H1 (cell line): ENCODE results near the gene VEPH1. TPM values are rescaled to one million over a fixed set of nuclear protein-coding genes. Genes with fewer than 3 reads are reported as not detected.

Experiments
- CTCF ChIA-PET: fragments of 300-600 bp; sonication (Branson Sonifier 250); formaldehyde crosslinking; loops from one replicate; lab custom pipeline; 2021; ENCODE audit not compliant: partially characterized antibody; lab: Charles Lee
- POLR2A ChIA-PET: fragments of 300-600 bp; sonication (Branson Sonifier 250); formaldehyde crosslinking; loops from one replicate; lab custom pipeline; 2021; ENCODE audit warnings: inconsistent platforms; ENCODE audit not compliant: partially characterized antibody; lab: Charles Lee
- DNase-seq, 2 experiments: peaks; one replicate each; pipeline versions ENCODE4 v3.0.0 to v3.0.0-alpha.2; 2010 to 2022; ENCODE audit warnings: low spot score in 2 of 2, low read depth in 1 of 2, mixed read lengths in 1 of 2
- FAIRE-seq: peaks from 2 replicates; lab custom pipeline; 2011; peaks lifted over from hg19 to GRCh38; lab: Jason Lieb, UNC
- H2AFZ ChIP-seq: 2 replicates; pipeline ENCODE4 v1.8.1; 2012; ENCODE audit warnings: low read length, inconsistent platforms
- H2AK5ac ChIP-seq: 2 replicates; pipeline ENCODE4 v1.6.1; 2013; ENCODE audit warnings: low read depth, low read length
- H2BK120ac ChIP-seq: replicated peaks from 2 replicates; pipeline ENCODE3; 2013; ENCODE audit warnings: low read depth, low read length, inconsistent platforms
- H2BK12ac ChIP-seq: 2 replicates; pipeline ENCODE4 v1.6.1; 2013; ENCODE audit warnings: low read depth, low read length
- H2BK15ac ChIP-seq: 2 replicates; pipeline ENCODE4 v1.6.1; 2013; ENCODE audit warnings: low read length
- H2BK20ac ChIP-seq: 2 replicates; pipeline ENCODE4 v1.6.1; 2013; ENCODE audit warnings: low read length
- H2BK5ac ChIP-seq: 2 replicates; pipeline ENCODE4 v1.6.1; 2013; ENCODE audit warnings: low read depth, low read length
- H3K14ac ChIP-seq: 2 replicates; pipeline ENCODE4 v1.6.1; 2013; ENCODE audit warnings: inconsistent platforms; ENCODE audit not compliant: insufficient read length
- H3K18ac ChIP-seq: 2 replicates; pipeline ENCODE4 v1.6.1; 2013; ENCODE audit warnings: low read length; ENCODE audit errors: extremely low read depth
- H3K23ac ChIP-seq: 2 replicates; pipeline ENCODE4 v1.6.1; 2013; ENCODE audit warnings: inconsistent platforms; ENCODE audit not compliant: insufficient read length
- H3K23me2 ChIP-seq: 2 replicates; pipeline ENCODE4 v1.6.1; 2013; ENCODE audit warnings: low read depth, low read length
- H3K27ac ChIP-seq: 2 replicates; pipeline ENCODE4 v1.6.1; 2011; ENCODE audit warnings: low read depth, low read length, inconsistent platforms
- H3K27me3 ChIP-seq, 4 experiments: replicated peaks in 1 of 4; 1 replicate in 1 of 4; 2 replicates in 3 of 4; pipeline versions ENCODE4 v1.6.1 to v1.8.1; 2011 to 2013; ENCODE audit warnings: low read length in 3 of 4, mild to moderate bottlenecking in 3 of 4, inconsistent platforms in 2 of 4, mixed read lengths in 2 of 4, moderate library complexity in 1 of 4; ENCODE audit not compliant: control insufficient read depth in 3 of 4, insufficient read depth in 3 of 4; ENCODE audit errors: extremely low read depth in 1 of 4
- H3K36me3 ChIP-seq, 4 experiments: 2 replicates each; pipeline versions ENCODE4 v1.6.1 to v1.8.1; 2011 to 2013; ENCODE audit warnings: mild to moderate bottlenecking in 4 of 4, low read length in 3 of 4, moderate library complexity in 2 of 4, control low read depth in 1 of 4, inconsistent platforms in 1 of 4; ENCODE audit not compliant: insufficient read depth in 4 of 4, control insufficient read depth in 2 of 4
- H3K4ac ChIP-seq: replicated peaks from 2 replicates; pipeline ENCODE3; 2013; ENCODE audit warnings: low read length, low read depth, mixed read lengths, inconsistent platforms; ENCODE audit not compliant: insufficient read length
- H3K4me1 ChIP-seq, 4 experiments: replicated peaks in 1 of 4; 1 replicate in 1 of 4; 2 replicates in 3 of 4; pipeline versions ENCODE4 v1.6.1 to v1.8.1; 2011 to 2013; ENCODE audit warnings: low read length in 3 of 4, inconsistent platforms in 2 of 4, mixed read lengths in 1 of 4; ENCODE audit not compliant: insufficient read depth in 4 of 4, control insufficient read depth in 3 of 4
- H3K4me2 ChIP-seq, 2 experiments: 2 replicates each; pipeline versions ENCODE4 v1.6.1 to v1.8.1; 2011 to 2013; ENCODE audit warnings: low read depth in 2 of 2, low read length in 2 of 2, control low read depth in 1 of 2, inconsistent platforms in 1 of 2, mild to moderate bottlenecking in 1 of 2; ENCODE audit not compliant: insufficient read depth in 1 of 2
- H3K4me3 ChIP-seq, 4 experiments: fragments of 200-600, 300-600 bp in 1 of 4; sonication (generic), shearing (Covaris generic), sonication (Bioruptor Twin) in 1 of 4; 2 replicates each; pipeline versions ENCODE4 v1.5.1 to v1.8.1; 2011 to 2016; ENCODE audit warnings: low read length in 4 of 4, low read depth in 3 of 4, control low read depth in 2 of 4, inconsistent platforms in 2 of 4, mild to moderate bottlenecking in 2 of 4, mixed read lengths in 1 of 4, moderate library complexity in 1 of 4; ENCODE audit not compliant: insufficient read depth in 2 of 4; ENCODE audit errors: extremely low read depth in 1 of 4
- H3K56ac ChIP-seq: replicated peaks from 2 replicates; pipeline ENCODE3; 2013; ENCODE audit warnings: low read depth, mild to moderate bottlenecking, mixed read lengths, low read length, inconsistent platforms; ENCODE audit not compliant: insufficient read length
- H3K79me1 ChIP-seq: 2 replicates; pipeline ENCODE4 v1.6.1; 2013; ENCODE audit warnings: low read depth, low read length, control low read depth
- H3K79me2 ChIP-seq, 2 experiments: 2 replicates each; pipeline versions ENCODE4 v1.6.1 to v1.8.1; 2012 to 2013; ENCODE audit warnings: low read length in 2 of 2, mild to moderate bottlenecking in 2 of 2, inconsistent platforms in 1 of 2; ENCODE audit not compliant: insufficient read depth in 2 of 2, control insufficient read depth in 1 of 2
- H3K9ac ChIP-seq, 4 experiments: replicated peaks in 1 of 4; 1 replicate in 1 of 4; 2 replicates in 3 of 4; pipeline versions ENCODE4 v1.6.1 to v1.8.1; 2011 to 2013; ENCODE audit warnings: low read depth in 3 of 4, low read length in 3 of 4, control low read depth in 2 of 4, mild to moderate bottlenecking in 2 of 4, moderate library complexity in 2 of 4, inconsistent platforms in 1 of 4; ENCODE audit errors: extremely low read depth in 1 of 4
- H3K9me3 ChIP-seq, 2 experiments: 2 replicates each; pipeline versions ENCODE4 v1.6.1 to v1.8.1; 2012 to 2013; ENCODE audit warnings: mild to moderate bottlenecking in 2 of 2, moderate library complexity in 2 of 2, control low read depth in 1 of 2, inconsistent platforms in 1 of 2, low read depth in 1 of 2, low read length in 1 of 2, mixed read lengths in 1 of 2; ENCODE audit not compliant: insufficient read depth in 2 of 2
- H4K20me1 ChIP-seq, 2 experiments: replicated peaks in 1 of 2; 2 replicates each; pipeline versions ENCODE3 to v1.8.1; 2011 to 2013; ENCODE audit warnings: inconsistent platforms in 2 of 2, low read length in 2 of 2, mild to moderate bottlenecking in 1 of 2; ENCODE audit not compliant: insufficient read depth in 2 of 2, control insufficient read depth in 1 of 2
- H4K5ac ChIP-seq: 2 replicates; pipeline ENCODE4 v1.6.1; 2013; ENCODE audit warnings: low read length, low read depth, mixed read lengths, inconsistent platforms; ENCODE audit not compliant: insufficient read length
- H4K8ac ChIP-seq: 2 replicates; pipeline ENCODE4 v1.8.0; 2013; ENCODE audit warnings: mild to moderate bottlenecking, moderate library complexity, low read length, inconsistent platforms; ENCODE audit not compliant: insufficient read depth; ENCODE audit errors: extremely low read depth
- H4K91ac ChIP-seq: replicated peaks from 2 replicates; pipeline ENCODE3; 2013; ENCODE audit warnings: low read length, mixed read lengths, inconsistent platforms; ENCODE audit not compliant: insufficient read length
- BCL11A ChIP-seq, 2 experiments: IDR thresholded peaks; one replicate each; pipeline ENCODE4 v1.6.1; 2011; ENCODE audit warnings: low read depth in 2 of 2, low read length in 2 of 2, mild to moderate bottlenecking in 2 of 2
- JUN ChIP-seq: IDR thresholded peaks from 2 replicates; pipeline ENCODE4 v1.6.1; 2011; ENCODE audit warnings: low read depth, mild to moderate bottlenecking, improper control_type of control experiment, low read length
- WGBS, 2 experiments: shearing (Covaris generic) in 1 of 2; methylation state at CpG; one replicate each; pipeline versions ENCODE4 v1.1.6 to v1.1.7; 2013 to 2015; ENCODE audit warnings: low lambda C conversion rate in 2 of 2, mixed read lengths in 2 of 2, inconsistent platforms in 1 of 2, low coverage in 1 of 2, missing lambda C conversion rate in 1 of 2; ENCODE audit not compliant: insufficient replicate concordance in 2 of 2, insufficient coverage in 1 of 2, insufficient read length in 1 of 2; ENCODE audit errors: extremely low coverage in 1 of 2, missing lambda C conversion rate in 1 of 2; 5-methylcytosine and 5-hydroxymethylcytosine counted together
- long read RNA-seq, 2 experiments: library from RNA in 1 of 2; library from capped mRNA in 1 of 2; stranded (forward); transcript quantifications; one replicate each; pipeline ENCODE4 v2.0.0, GENCODE V29; 2021; ENCODE audit warnings: inconsistent platforms in 1 of 2
- polyA minus RNA-seq, 3 experiments: library from RNA; depleted of rRNA, polyadenylated mRNA; stranded (reverse); fragments of >200 nt; gene quantifications; 1 replicate in 2 of 3; 2 replicates in 1 of 3; pipeline ENCODE4 v1.2.3, GENCODE V29; 2011
- polyA plus RNA-seq, 7 experiments: library from polyadenylated mRNA; depleted of rRNA in 3 of 7; stranded (reverse) in 5 of 7; unstranded in 2 of 7; fragments of >200 nt in 5 of 7; fragments of 200-250 nt in 2 of 7; gene quantifications; 1 replicate in 5 of 7; 2 replicates in 1 of 7; 4 replicates in 1 of 7; pipeline versions ENCODE4 v1.2.1 to v1.2.3, GENCODE V29; 2011 to 2013; ENCODE audit warnings: missing spikeins in 2 of 7, mixed read lengths in 2 of 7
- total RNA-seq: library from RNA; stranded (reverse); fragmentation: NEBNext Ultra II Directional; extraction: Animal tissue kit (Norgen Biotek cat#: 25700); gene quantifications from 2 replicates; pipeline ENCODE4 v1.2.1, GENCODE V29; 2021
- TF ChIP-seq, protein P1 (sequence below), 3 experiments: IDR thresholded peaks; 1 replicate in 2 of 3; 2 replicates in 1 of 3; pipeline versions ENCODE4 v1.5.1 to v1.6.1; 2011; ENCODE audit warnings: low read length in 3 of 3, mild to moderate bottlenecking in 3 of 3, inconsistent platforms in 2 of 3, low read depth in 1 of 3, moderate library complexity in 1 of 3; ENCODE audit not compliant: insufficient read depth in 1 of 3; ENCODE audit errors: control extremely low read depth in 1 of 3

VEPH1 gene
- total RNA-seq (10.9 and 18.3 TPM in 2 replicates), polyA plus RNA-seq (2011; rRNA removed) (9.1 and 12.0 TPM in 2 replicates), polyA minus RNA-seq (2011; rRNA and poly(A)+ RNA removed) (37.7 and 49.4 TPM in 2 replicates)
- polyA plus RNA-seq (2011; cell fraction: cytosol; rRNA removed): 13.6 TPM
- polyA plus RNA-seq (2011; cell fraction: nucleus; rRNA removed): 15.2 TPM
- polyA plus RNA-seq (2012, experiment 1 of 2): 8.2 to 15.0 TPM (median 9.6 TPM) in 4 replicates
- polyA plus RNA-seq (2012, experiment 2 of 2): 1.9 TPM
- 13.2 TPM for polyA plus RNA-seq (2013, experiment 1 of 2)
- polyA plus RNA-seq (2013, experiment 2 of 2): 10.8 TPM
- 7.2 TPM for polyA minus RNA-seq (2011; cell fraction: cytosol; rRNA and poly(A)+ RNA removed)
- 71.9 TPM for polyA minus RNA-seq (2011; cell fraction: nucleus; rRNA and poly(A)+ RNA removed)
- long read RNA-seq, experiment 1, partial matches to known transcripts: 1 of 7 reads
- long read RNA-seq, experiment 1, other reads (novel, unspliced or antisense): 6 of 7 reads
- long read RNA-seq, experiment 2, partial matches to known transcripts: 10 of 15 reads
- long read RNA-seq, experiment 2, other reads (novel, unspliced or antisense): 5 of 15 reads

DNA sequence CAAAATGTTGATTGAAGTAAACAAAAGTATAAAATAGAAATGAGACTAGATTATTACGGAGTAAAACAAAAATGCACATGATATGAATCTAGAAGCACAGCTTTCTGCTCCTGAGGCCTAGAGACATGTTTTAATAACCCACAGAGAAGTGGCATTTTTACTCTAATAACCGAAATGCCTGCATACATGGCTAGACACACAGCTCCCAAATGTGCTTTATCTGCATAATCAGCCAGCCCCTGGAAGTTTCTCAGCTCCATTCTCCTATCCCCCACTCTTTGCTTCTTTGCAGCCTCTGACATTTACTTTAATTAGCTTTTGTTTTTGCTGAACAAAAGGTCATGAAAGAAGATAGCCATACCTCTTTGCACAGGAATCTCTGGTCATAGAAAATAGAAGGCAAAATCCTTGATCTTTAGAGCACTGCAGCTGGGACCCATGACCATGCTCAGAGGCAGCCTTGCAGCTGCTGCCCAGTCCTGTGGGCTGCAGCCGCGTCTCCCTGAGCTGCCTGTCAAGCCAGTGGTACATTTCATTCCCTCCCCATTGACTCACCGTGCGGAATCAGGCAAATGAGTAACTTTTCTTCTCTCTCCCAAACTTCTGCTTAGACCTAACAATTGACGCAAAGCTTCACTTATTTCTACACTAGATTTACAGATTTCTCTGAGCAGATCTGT lies at the start of gene VEPH1:
VEPH1 (minus strand) TSS at position 501 of the 680 bp plus-strand sequence. CDS start 8,067 bp downstream, outside the sequence.
- H3K79me2 ChIP-seq: peaks cover 0 to 4% of the 10 kb centered on the region in 2 experiments; a peak in 1 of 4 replicates
- H3K9ac ChIP-seq: no peak within 1 kb of the TSS
- H3K23me2 ChIP-seq: peaks cover 3% of the 10 kb centered on the region; the same call in 1 of the 2 replicates
- H4K91ac ChIP-seq: no peak within 1 kb of the TSS
- H2BK15ac ChIP-seq: no peak within 1 kb of the TSS
- H2BK20ac ChIP-seq: no peak within 1 kb of the TSS
- peak within 1 kb of the TSS; percentile 27; the same call in 1 of the 2 replicates for H2AFZ ChIP-seq
- H3K56ac ChIP-seq: no peak within 1 kb of the TSS
- no peak within 1 kb of the TSS for H3K27ac ChIP-seq
- no peak within 1 kb of the TSS for H3K18ac ChIP-seq
- no peak within 1 kb of the TSS for H3K4ac ChIP-seq
- ChIA-PET CTCF (no interaction called here), POLR2A (interaction anchor here (1.3 kb wide), 1 partner anchor 65 kb away, joined by 3 read pairs; no protein-coding TSS in a partner anchor)
- DNase-seq: no peak
- H4K20me1 ChIP-seq: no peaks in the 10 kb centered on the region
- no peak within 1 kb of the TSS for H2AK5ac ChIP-seq
- no peak within 1 kb of the TSS for H3K14ac ChIP-seq
- no peak within 1 kb of the TSS for H2BK120ac ChIP-seq
- H2BK5ac ChIP-seq: no peak within 1 kb of the TSS
- no peak within 1 kb of the TSS for H3K4me2 ChIP-seq
- TF ChIP-seq, protein P1, sequence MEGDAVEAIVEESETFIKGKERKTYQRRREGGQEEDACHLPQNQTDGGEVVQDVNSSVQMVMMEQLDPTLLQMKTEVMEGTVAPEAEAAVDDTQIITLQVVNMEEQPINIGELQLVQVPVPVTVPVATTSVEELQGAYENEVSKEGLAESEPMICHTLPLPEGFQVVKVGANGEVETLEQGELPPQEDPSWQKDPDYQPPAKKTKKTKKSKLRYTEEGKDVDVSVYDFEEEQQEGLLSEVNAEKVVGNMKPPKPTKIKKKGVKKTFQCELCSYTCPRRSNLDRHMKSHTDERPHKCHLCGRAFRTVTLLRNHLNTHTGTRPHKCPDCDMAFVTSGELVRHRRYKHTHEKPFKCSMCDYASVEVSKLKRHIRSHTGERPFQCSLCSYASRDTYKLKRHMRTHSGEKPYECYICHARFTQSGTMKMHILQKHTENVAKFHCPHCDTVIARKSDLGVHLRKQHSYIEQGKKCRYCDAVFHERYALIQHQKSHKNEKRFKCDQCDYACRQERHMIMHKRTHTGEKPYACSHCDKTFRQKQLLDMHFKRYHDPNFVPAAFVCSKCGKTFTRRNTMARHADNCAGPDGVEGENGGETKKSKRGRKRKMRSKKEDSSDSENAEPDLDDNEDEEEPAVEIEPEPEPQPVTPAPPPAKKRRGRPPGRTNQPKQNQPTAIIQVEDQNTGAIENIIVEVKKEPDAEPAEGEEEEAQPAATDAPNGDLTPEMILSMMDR (IDR thresholded peaks at IDR 0.05; ENCODE audit: control extremely low read depth in 1 of 3, insufficient read depth in 1 of 3, low read depth in 1 of 3, low read length in 3 of 3): no peak
- no peak for TF ChIP-seq JUN
- no peak for TF ChIP-seq BCL11A (IDR thresholded peaks at IDR 0.05; ENCODE audit: low read depth in 2 of 2, low read length in 2 of 2)
- H3K27me3 ChIP-seq: no peaks in the 10 kb centered on the region
- no peak within 1 kb of the TSS for H3K4me3 ChIP-seq
- no peak within 1 kb of the TSS for H2BK12ac ChIP-seq
- 71% methylated on average over 7 of the region's 7 CpGs; no CpG with 5 or more reads in 1 of the 2 experiments for WGBS, 2 experiments
- no peak within 1 kb of the TSS for H4K8ac ChIP-seq
- no peak for FAIRE-seq
- H3K9me3 ChIP-seq: no peaks in the 10 kb centered on the region
- H3K4me1 ChIP-seq: peaks cover 4 to 21% (median 16%) of the 10 kb centered on the region in 4 experiments; a peak in 5 of 7 replicates
- no peak within 1 kb of the TSS for H3K23ac ChIP-seq
- H3K36me3 ChIP-seq: no peaks in the 10 kb centered on the region
- H3K79me1 ChIP-seq: no peaks in the 10 kb centered on the region
- H4K5ac ChIP-seq: no peak within 1 kb of the TSS
